Activated T-helper 17 cell treated with anti-CD3 and anti-CD28 coated beads, Interleukin-2, amount 50 U/mL, for 72 hours (primary cell): ENCODE results near the gene ZNF888. TPM values are rescaled to one million over a fixed set of nuclear protein-coding genes. Genes with fewer than 3 reads are reported as not detected.
A peak's percentile ranks its signal among the peaks of the same experiment; 100 is the strongest.

ENCODE experiments used
- ATAC-seq: fragments of 150-1000 bp; cut with Tn5 transposase; replicated peaks from 2 replicates; pipeline ENCODE4 v1.10.0; 2021; ENCODE audit warnings: mild to moderate bottlenecking, moderate library complexity
- H3K27ac Mint-ChIP-seq: one replicate; pipeline ENCODE4 v1.8.0; 2022; ENCODE audit warnings: mixed read lengths
- H3K27me3 Mint-ChIP-seq: one replicate; pipeline ENCODE4 v1.8.0; 2022; ENCODE audit warnings: mixed read lengths
- H3K36me3 Mint-ChIP-seq: one replicate; pipeline ENCODE4 v1.8.0; 2022; ENCODE audit warnings: low read depth, mild to moderate bottlenecking, mixed read lengths
- H3K4me1 Mint-ChIP-seq: one replicate; pipeline ENCODE4 v1.8.0; 2022; ENCODE audit warnings: mixed read lengths
- H3K4me3 Mint-ChIP-seq: one replicate; pipeline ENCODE4 v1.8.0; 2022; ENCODE audit warnings: mild to moderate bottlenecking, mixed read lengths
- H3K9me3 Mint-ChIP-seq: one replicate; pipeline ENCODE4 v1.8.0; 2022; ENCODE audit warnings: mixed read lengths
- total RNA-seq, 2 donors: library from RNA; stranded (reverse); gene quantifications; one replicate each; pipeline ENCODE4 v1.2.3, GENCODE V29; 2022

The ZNF888 gene
- total RNA-seq: 1 to 10 TPM; 3.3 to 8.0 TPM

DNA sequence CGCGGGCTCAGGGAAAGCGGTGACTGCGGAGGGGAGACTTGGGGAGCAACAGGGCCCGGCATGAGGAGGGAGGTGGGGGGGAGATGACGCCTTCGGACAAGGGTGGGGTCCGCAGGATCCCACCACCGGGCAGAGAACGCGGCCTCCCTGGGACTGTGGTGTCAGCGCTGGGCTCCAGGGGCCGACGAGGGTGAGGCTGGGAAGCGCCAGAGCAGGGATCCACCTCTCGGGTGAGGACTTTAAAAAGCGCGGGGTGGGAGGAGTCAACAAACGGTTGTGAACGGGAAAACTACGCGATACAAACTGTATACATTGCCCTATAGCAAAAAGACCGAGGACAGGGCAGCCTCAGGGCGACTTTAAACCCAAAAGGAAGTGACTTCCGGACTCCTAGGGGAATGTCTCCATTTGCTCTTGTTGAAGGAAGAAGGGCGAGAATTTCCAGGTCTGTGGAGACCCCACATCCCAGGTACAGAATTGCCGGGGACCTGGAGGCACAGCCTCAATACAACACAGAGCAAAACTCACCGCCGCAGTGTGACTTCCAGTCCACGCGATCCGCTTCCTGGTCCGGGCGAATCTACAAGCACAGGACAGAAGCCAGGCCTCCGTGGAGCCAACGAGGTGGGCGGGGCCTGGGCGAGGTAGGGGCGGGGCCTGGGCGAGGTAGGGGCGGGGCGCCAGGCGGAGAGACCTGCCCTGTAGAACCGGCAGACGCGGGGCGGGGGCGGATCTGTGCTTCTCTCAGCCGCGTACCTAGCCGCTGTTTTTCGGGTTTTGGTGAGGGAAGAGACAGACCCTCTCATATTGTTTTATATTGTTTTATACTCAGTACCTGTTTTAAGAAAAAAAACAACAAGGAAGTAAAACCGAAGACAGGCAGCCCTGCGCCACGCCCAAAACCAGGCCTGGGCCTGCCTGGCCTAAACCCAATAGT lies at the start of gene ZNF888:
Gene ZNF888 (minus strand): TSS at position 588 of the 937 bp plus-strand sequence. CDS start 5,555 bp downstream, outside the sequence.
- peak; percentile 100 for ATAC-seq
- H3K27ac Mint-ChIP-seq: peak within 1 kb of the TSS; percentile 92
- H3K4me3 Mint-ChIP-seq: peak within 1 kb of the TSS; percentile 73
- no peaks in the 10 kb centered on the region for H3K27me3 Mint-ChIP-seq
- H3K9me3 Mint-ChIP-seq: no peaks in the 10 kb centered on the region
- H3K36me3 Mint-ChIP-seq: peaks cover 21% of the 10 kb centered on the region
- H3K4me1 Mint-ChIP-seq: peaks cover 11% of the 10 kb centered on the region

DNA sequence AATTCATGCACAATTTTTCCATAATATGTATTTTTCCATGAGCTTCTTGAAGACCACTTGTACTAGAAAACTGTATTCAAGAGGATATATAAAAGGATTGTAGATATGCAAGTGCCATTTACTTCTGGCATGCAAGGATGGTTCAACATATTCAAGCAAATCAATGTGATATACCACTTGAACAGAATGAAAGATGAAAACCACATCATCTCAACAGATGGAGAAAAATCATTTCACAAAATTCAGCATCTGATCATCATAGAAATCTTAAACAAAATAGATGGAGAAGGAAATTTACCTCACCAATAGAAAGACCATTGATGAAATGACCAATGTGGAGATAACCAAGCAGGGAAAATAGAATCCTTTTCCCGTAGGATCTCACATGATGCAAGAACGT lies 44.5 kb upstream of the ZNF888 start:
- Mint-ChIP-seq H3K27me3 (no peaks in the 10 kb centered on the region), H3K36me3 (peaks cover 18% of the 10 kb centered on the region), H3K27ac (no peak overlapping the region), H3K9me3 (peaks cover 13% of the 10 kb centered on the region), H3K4me1 (no peaks in the 10 kb centered on the region), H3K4me3 (no peak overlapping the region)
- ATAC-seq: no peak

DNA sequence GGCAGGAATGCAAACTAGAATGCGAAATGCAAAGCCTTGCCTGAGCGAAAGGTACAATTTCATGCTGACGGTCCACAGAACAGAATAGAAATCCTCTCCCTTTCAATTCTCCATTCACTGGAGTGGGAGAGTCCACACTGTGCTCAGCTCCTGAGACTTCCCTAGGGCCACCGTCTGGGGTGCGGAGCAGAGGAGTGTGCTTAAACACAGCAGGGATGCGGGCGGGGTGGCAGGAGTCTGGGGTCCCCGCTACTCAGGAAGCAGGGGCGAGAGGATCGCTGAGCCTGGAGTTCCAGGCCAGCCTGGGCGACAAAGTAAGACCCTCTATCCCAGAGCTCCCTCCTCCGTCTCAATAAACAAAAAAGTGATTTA lies 40.0 kb upstream of the ZNF888 start:
- ATAC-seq: peak; percentile 16
- peaks cover 4% of the 10 kb centered on the region for H3K9me3 Mint-ChIP-seq
- H3K27me3 Mint-ChIP-seq: no peaks in the 10 kb centered on the region
- H3K4me1 Mint-ChIP-seq: no peaks in the 10 kb centered on the region
- H3K27ac Mint-ChIP-seq: peak overlapping the region; percentile 88
- H3K4me3 Mint-ChIP-seq: peak overlapping the region; percentile 96
- H3K36me3 Mint-ChIP-seq: peaks cover 20% of the 10 kb centered on the region

DNA sequence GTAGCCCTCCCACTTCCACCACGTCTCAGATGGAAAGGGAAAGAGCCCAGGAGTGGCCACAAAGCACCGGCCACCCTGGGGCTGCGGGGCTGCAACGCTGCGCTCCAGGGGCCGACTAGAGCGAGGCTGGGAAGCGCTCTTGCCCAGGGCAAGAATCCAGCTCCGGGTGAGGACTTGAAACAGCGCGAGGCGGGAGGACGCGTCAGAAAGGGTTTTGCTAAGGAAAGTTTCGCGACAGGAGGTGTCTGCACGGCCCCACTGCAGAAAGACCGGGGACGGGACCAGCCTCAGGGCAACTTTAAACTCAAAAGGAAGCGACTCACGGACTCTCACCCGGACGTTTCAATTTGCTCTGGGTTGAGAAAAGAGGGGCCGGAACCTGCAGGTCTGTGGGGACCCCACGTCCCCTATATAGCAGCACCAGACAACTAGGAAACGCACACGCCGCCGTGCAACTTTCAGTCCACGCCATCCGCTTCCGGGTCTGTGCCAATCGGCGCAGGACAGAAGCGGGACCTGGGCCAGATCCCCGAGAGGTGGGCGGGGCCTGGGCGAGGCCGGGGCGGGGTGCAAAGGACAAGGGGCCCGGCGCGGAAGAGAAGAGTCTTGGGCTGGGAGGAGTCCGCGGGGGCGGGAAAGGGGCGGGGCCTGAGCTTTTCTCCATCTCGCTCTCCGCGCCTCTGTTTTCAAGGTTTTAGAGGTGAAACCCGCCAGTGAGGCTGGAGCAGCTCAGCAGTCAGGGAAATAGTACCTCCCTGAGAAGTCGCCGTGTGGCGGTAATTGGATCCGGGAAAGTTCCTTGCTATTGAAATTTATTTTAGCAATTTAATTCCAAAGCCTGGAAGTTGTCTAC lies 39.4 kb upstream of the ZNF888 start, which contains the start of gene ZNF816:
Gene ZNF816 (minus strand): TSS at position 488 of the 853 bp plus-strand sequence. CDS start 6,792 bp downstream, outside the sequence.
- Mint-ChIP-seq H3K4me3 (peak within 1 kb of the TSS; percentile 96), H3K36me3 (peaks cover 26% of the 10 kb centered on the region), H3K4me1 (no peaks in the 10 kb centered on the region), H3K27ac (peak within 1 kb of the TSS; percentile 88), H3K9me3 (peaks cover 4% of the 10 kb centered on the region), H3K27me3 (no peaks in the 10 kb centered on the region)
- peak; percentile 100 for ATAC-seq

DNA sequence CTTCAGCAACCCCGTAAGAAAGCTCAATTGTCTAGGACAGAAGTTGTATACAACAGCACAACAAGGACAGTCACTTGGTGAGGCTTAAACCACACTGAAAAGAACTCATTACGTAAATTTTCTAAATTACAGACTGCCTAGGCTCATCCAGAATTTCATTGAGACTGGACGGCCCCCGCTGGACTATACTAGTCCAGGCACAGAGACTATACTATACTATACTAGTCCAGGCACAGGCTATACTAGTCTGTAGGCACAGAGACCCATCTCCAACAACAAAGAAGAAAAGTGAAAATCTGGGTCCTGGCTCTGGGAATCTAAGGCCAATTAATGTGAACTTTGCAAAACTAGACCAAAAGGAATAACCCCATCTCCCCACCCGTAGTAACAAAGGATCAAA lies 38.8 kb upstream of the ZNF888 start:
- H3K27ac Mint-ChIP-seq: peak overlapping the region; percentile 88
- H3K9me3 Mint-ChIP-seq: peaks cover 2% of the 10 kb centered on the region
- ATAC-seq: no peak
- peak overlapping the region; percentile 96 for H3K4me3 Mint-ChIP-seq
- peaks cover 33% of the 10 kb centered on the region for H3K36me3 Mint-ChIP-seq
- H3K4me1 Mint-ChIP-seq: no peaks in the 10 kb centered on the region
- H3K27me3 Mint-ChIP-seq: no peaks in the 10 kb centered on the region

DNA sequence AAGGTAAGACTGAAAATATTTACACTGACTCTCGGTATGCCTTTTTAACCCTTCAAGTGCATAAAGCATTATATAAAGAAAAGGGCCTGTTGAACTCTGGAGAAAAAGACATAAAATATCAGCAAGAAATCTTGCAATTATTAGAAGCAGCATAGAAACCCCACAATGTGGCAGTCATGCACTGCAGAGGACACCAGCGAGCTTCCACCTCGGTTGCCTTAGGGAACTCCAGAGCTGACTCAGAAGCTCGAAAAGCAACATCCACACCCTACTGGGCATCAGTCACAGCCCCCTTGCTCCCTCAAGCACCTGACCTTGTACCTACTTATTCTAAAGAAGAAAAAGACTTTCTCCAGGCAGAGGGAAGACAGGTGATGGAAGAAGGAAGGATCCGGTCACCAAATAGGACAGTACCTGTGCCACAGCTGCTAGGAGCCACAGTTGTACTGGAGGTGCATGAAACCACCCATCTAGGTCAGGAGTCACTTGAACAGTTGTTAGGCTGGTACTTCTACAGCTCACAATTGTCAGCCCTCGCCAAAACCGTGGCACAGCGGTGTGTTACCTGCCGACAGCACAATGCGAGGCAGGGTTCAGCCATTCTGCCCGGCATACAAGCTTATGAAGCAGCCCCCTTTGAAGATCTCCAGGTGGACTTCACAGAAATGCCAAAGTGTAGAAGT lies 36.5 kb upstream of the ZNF888 start:
- peaks cover 17% of the 10 kb centered on the region for H3K9me3 Mint-ChIP-seq

DNA sequence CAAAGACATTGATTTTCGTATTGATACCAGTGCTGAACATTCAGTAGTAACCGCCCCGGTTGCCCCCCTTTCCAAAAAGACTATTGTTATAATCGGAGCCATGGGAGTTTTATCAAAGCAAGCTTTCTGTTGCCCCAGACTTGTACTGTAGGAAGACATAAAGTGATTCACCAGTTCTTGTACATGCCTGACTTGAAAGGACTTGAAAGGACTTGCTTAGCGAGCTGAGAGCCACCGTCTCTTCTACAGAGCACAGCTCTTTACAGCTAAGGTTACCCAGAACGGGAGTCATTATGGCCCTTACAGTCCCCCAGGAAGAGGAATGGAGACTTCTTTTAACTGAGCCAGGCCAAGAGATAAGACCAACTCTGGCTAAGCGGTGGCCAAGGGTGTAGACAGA lies 34.4 kb upstream of the ZNF888 start:
- Mint-ChIP-seq H3K4me1 (no peaks in the 10 kb centered on the region), H3K27ac (no peak overlapping the region), H3K27me3 (no peaks in the 10 kb centered on the region), H3K4me3 (no peak overlapping the region), H3K9me3 (peaks cover 19% of the 10 kb centered on the region), H3K36me3 (peaks cover 74% of the 10 kb centered on the region)
- no peak for ATAC-seq

More for the DNA sequence above, 36.5 kb upstream of the ZNF888 start:
- Mint-ChIP-seq H3K4me3 (no peak overlapping the region), H3K27ac (no peak overlapping the region), H3K27me3 (no peaks in the 10 kb centered on the region), H3K36me3 (peaks cover 55% of the 10 kb centered on the region), H3K4me1 (no peaks in the 10 kb centered on the region)
- no peak for ATAC-seq

DNA sequence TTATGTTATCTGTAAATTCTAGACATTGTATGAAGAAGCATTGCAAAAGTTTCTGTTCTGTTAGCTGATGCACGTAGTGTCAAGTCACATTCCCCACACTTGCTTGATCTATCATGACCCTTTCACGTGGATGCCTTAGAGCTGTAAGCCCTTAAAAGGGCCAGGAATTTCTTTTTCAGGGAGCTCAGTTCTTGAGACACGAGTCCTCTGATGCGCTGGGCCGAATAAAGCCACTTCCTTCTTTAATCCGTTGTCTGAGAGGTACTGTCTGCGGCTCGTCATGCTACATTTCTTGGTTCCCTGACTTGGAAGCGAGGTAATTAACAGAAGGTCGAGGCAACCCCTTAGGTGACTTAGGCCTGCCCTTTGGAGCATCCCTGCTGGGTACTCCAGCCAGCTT lies 33.7 kb upstream of the ZNF888 start:
- Mint-ChIP-seq H3K27me3 (no peaks in the 10 kb centered on the region), H3K36me3 (peaks cover 81% of the 10 kb centered on the region), H3K9me3 (peaks cover 25% of the 10 kb centered on the region), H3K4me1 (no peaks in the 10 kb centered on the region), H3K27ac (no peak overlapping the region), H3K4me3 (no peak overlapping the region)
- ATAC-seq: no peak

DNA sequence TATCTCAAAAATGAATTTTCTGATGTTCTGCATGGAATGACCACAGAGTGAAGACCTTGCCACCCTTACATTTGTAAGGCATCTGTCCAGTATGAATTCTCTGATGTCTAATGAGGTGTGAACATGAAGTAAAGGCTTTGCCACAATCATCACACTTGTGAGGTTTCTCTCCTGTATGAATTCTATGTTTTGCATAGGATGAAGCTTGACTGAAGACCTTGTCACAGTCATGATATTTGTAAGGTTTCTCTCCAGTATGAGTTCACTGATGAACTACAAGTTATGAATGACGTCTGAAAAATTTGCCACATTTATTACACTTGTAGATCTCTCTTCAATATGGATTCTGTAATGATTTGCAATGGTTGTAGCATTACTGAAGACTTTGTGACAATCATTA lies 26.2 kb upstream of the ZNF888 start:
- Mint-ChIP-seq H3K27me3 (no peaks in the 10 kb centered on the region), H3K9me3 (peaks cover 24% of the 10 kb centered on the region), H3K4me1 (no peaks in the 10 kb centered on the region), H3K4me3 (no peak overlapping the region), H3K36me3 (peaks cover 49% of the 10 kb centered on the region), H3K27ac (no peak overlapping the region)
- ATAC-seq: no peak

DNA sequence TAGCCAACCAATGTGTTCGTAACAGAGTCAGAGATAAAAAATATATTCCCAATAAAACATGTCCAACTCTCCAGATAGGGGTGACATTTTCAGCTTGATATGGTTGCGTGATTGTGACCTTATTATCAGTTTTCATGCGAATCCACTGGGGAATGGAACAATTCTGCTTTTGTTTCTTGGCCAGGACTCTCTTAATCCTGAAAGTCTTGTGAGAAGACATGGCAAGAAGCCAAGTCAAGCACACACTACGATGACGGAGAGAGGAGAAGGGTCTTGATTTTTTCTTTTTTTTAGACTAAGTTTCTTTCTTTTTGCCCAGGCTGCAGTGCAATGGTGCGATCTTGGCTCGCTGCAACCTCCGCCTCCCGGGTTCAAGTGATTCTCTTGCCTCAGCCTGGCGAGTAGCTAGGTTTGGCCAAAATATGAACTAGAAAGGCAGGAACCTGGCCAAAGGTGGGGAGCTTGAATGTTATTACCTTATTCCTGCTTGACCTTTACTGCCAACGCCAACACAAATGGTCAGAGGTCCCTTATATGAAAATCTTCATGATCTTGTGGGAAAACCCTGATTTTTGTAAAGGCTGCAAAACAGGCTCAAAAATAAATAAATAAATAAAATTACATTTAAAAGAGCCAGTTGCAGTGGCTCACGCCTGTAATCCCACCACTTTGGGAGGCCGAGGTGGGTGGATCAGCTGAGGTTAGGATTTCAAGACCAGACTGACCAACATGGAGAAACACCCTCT lies 25.0 kb upstream of the ZNF888 start:
- no peak for ATAC-seq
- Mint-ChIP-seq H3K9me3 (peaks cover 24% of the 10 kb centered on the region), H3K4me1 (no peaks in the 10 kb centered on the region), H3K27ac (no peak overlapping the region), H3K27me3 (no peaks in the 10 kb centered on the region), H3K36me3 (peaks cover 39% of the 10 kb centered on the region), H3K4me3 (no peak overlapping the region)

DNA sequence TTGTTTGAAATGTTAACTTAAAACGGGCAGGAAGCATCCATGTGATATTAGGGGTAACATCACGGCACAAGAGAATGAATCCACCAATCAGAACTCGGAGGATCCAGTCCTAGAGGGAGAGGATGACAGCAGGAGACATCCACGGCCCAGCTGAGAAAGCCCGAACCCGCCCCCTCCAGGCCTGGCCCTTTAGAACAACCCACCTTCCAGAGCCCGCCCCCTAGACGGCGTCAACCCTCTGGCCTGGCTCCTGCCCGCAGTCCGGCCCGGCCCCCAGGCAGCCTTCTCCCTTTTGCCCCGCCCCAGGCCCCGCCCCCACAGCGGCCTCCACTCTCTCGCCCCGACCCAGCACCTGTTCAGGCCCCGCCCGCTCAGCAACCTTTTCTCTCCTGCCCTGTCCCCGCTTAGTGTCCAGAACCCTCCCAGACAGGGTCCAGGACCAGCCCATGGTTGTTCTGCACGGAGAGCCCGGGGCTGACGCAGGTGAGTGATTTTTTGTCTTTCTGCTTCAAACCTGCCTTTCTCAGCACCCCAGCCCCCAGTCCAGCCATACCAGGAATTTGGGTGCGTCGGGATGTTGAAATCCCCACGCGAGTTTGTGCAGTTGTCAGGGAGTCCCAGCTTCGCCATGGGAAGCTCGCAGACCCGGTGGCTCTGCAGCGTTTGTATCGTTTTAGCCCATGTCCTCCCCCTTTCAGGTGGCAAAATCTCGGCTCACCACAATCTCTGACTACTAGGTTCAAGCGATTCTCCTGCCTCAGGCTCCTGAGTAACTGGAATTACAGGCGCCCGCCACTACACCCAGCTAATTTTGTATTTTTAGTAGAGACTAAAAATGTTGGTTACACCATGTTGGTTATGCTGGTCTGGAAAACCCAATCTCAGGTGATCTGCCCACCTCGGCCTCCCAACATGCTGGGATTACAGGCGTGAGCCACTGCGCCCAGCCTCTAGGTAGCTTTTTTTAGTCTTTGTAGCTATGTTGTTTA lies 23.4 kb upstream of the ZNF888 start:
- Mint-ChIP-seq H3K9me3 (peaks cover 16% of the 10 kb centered on the region), H3K4me1 (peaks cover 3% of the 10 kb centered on the region), H3K27ac (no peak overlapping the region), H3K27me3 (no peaks in the 10 kb centered on the region), H3K4me3 (no peak overlapping the region), H3K36me3 (peaks cover 24% of the 10 kb centered on the region)
- no peak for ATAC-seq

DNA sequence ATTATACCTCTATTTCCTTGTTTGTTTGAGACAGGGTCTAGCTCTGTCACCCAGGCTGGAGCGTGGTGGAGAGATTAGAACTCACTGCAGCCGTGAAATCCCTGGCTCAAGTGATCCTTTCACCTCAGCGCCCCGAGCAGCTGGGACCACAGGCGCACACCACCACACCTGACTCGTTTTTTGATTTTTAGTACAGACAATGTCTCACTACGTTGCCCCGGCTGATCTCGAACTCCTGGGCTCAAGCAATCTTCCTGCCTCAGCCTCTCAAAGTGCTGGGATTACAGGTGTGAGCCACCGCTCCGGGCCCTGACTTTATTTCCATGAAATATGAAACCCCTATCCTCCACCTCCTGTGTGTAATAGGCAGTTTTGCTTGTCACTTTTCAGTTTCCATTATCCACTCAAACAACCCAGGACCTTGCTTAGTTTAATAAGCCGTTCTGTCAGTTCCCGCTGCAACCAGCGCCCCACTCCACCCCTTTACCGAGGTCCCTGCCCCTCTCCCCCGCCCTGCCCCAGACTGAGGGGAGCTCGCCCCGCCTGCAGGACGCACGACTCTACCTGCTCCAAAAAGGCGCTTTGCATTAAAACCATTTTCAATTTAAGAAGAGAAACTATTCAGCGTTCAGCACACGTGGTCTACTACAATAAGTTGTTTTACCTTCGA lies 22.6 kb upstream of the ZNF888 start:
- H3K9me3 Mint-ChIP-seq: peaks cover 15% of the 10 kb centered on the region
- no peak overlapping the region for H3K27ac Mint-ChIP-seq
- H3K27me3 Mint-ChIP-seq: no peaks in the 10 kb centered on the region
- H3K4me1 Mint-ChIP-seq: peaks cover 10% of the 10 kb centered on the region
- no peak for ATAC-seq
- no peak overlapping the region for H3K4me3 Mint-ChIP-seq
- H3K36me3 Mint-ChIP-seq: peaks cover 22% of the 10 kb centered on the region
